Astrocyte (in vitro differentiated cells and primary cell): ENCODE data around the gene IMPDH1.

Source experiments
- CTCF ChIP-seq: IDR thresholded peaks from 2 replicates; pipeline ENCODE4 v1.5.1; 2011; ENCODE audit warnings: low read depth, mild to moderate bottlenecking, inconsistent platforms, low read length, moderate library complexity; ENCODE audit not compliant: insufficient read depth
- EZH2 ChIP-seq: IDR thresholded peaks from 2 replicates; pipeline ENCODE4 v1.6.1; 2012; ENCODE audit warnings: mild to moderate bottlenecking, low read length, inconsistent platforms; ENCODE audit not compliant: insufficient read depth

- TF ChIP-seq CTCF (no peak), EZH2 (no peak)
These were observed 31.1 kb downstream of the IMPDH1 start for GRCh38 chr7:128378637-128379036.
